HCT116 (cell line): ENCODE results near the gene SORCS2.

ENCODE experiments used
- ATF3 ChIP-seq: IDR thresholded peaks from 2 replicates; pipeline ENCODE4 v1.6.1; 2012
- CEBPB ChIP-seq: IDR thresholded peaks from 2 replicates; pipeline ENCODE4 v1.6.1; 2012; ENCODE audit warnings: low read depth
- CTCF ChIP-seq, 3 experiments: fragments of 200-600 bp in 1 of 3; sonication (generic) in 1 of 3; IDR thresholded peaks in 2 of 3; conservative IDR thresholded peaks in 1 of 3; 2 replicates each; pipeline ENCODE4 v1.5.1; 2012 to 2017; ENCODE audit warnings: low read depth in 2 of 3, low read length in 2 of 3, antibody characterized with exemption in 1 of 3, borderline replicate concordance in 1 of 3, control low read depth in 1 of 3, mild to moderate bottlenecking in 1 of 3, mixed read lengths in 1 of 3, mixed run types in 1 of 3, moderate library complexity in 1 of 3; ENCODE audit not compliant: insufficient read depth in 1 of 3
- EZH2 ChIP-seq: fragments of 200-600 bp; sonication (generic); IDR thresholded peaks from 2 replicates; pipeline ENCODE4 v1.6.1; 2017; ENCODE audit warnings: antibody characterized with exemption, mixed run types
- EZH2phosphoT487 ChIP-seq: fragments of 200-600 bp; IDR thresholded peaks from 2 replicates; pipeline ENCODE4 v1.6.1; 2018; ENCODE audit warnings: antibody characterized with exemption, borderline replicate concordance
- JUND ChIP-seq: IDR thresholded peaks from 2 replicates; pipeline ENCODE4 v1.6.1; 2012
- MAX ChIP-seq: IDR thresholded peaks from 2 replicates; pipeline ENCODE4 v1.6.1; 2012
- POLR2A ChIP-seq: IDR thresholded peaks from 2 replicates; pipeline ENCODE4 v1.7.0; 2011; ENCODE audit warnings: borderline replicate concordance; ENCODE audit not compliant: insufficient read depth, insufficient read length; ENCODE audit errors: extremely low read depth
- RAD21 ChIP-seq: IDR thresholded peaks from 2 replicates; pipeline ENCODE4 v1.6.1; 2012; ENCODE audit warnings: low read depth, mild to moderate bottlenecking
- REST ChIP-seq: IDR thresholded peaks from 2 replicates; pipeline ENCODE4 v1.6.1; 2012; ENCODE audit warnings: low read depth
- SRF ChIP-seq: IDR thresholded peaks from 2 replicates; pipeline ENCODE4 v1.6.1; 2012; ENCODE audit warnings: low read depth
- ZBTB33 ChIP-seq: IDR thresholded peaks from 2 replicates; pipeline ENCODE4 v1.6.1; 2011; ENCODE audit warnings: mild to moderate bottlenecking, low read length, moderate library complexity; ENCODE audit not compliant: insufficient replicate concordance; ENCODE audit errors: extremely low read depth

- TF ChIP-seq CTCF (IDR thresholded peaks at IDR 0.05 in 2 of 3, conservative IDR thresholded peaks at IDR 0.05 in 1 of 3; ENCODE audit: borderline replicate concordance in 1 of 3, insufficient read depth in 1 of 3, low read depth in 2 of 3, low read length in 2 of 3) (no peak), REST (no peak), MAX (no peak), ZBTB33 (no peak), CEBPB (no peak), ATF3 (no peak), POLR2A (no peak), SRF (no peak), EZH2 (no peak), JUND (no peak), RAD21 (no peak), EZH2phosphoT487 (no peak)
These were observed 533.6 kb downstream of the SORCS2 start for GRCh38 chr4:7725951-7726350.
